HepG2 (cell line): ENCODE measurements around the gene DNASE1L2. TPM values are rescaled to one million over a fixed set of nuclear protein-coding genes. Genes with fewer than 3 reads are reported as not detected.
A peak's percentile ranks its signal among the peaks of the same experiment; 100 is the strongest.

Source experiments
- DMTF1 ChIP-seq: sonication (generic); formaldehyde crosslinking; IDR thresholded peaks from 2 replicates; pipeline ENCODE4 v1.4.0; 2020; ENCODE audit warnings: mild to moderate bottlenecking, missing genetic modification reagents
- DZIP1 ChIP-seq: sonication (generic); formaldehyde crosslinking; IDR thresholded peaks from 2 replicates; pipeline ENCODE4 v1.5.0; 2020; ENCODE audit warnings: mild to moderate bottlenecking, missing genetic modification reagents
- ELF3 ChIP-seq: IDR thresholded peaks from 2 replicates; pipeline ENCODE4 v1.6.1; 2016; ENCODE audit warnings: missing genetic modification reagents, missing compliant biosample characterization
- KLF15 ChIP-seq: sonication (generic); formaldehyde crosslinking; IDR thresholded peaks from 2 replicates; pipeline ENCODE4 v1.8.1; 2023; ENCODE audit warnings: borderline replicate concordance, mild to moderate bottlenecking, inconsistent platforms, missing genetic modification reagents, mixed read lengths
- MXD1 ChIP-seq: sonication (generic); formaldehyde crosslinking; IDR thresholded peaks from 2 replicates; pipeline ENCODE4 v1.4.0; 2020; ENCODE audit warnings: mild to moderate bottlenecking, missing genetic modification reagents
- PCBP1 ChIP-seq: fragments of 200-400 bp; formaldehyde crosslinking; IDR thresholded peaks from 2 replicates; pipeline ENCODE4 v1.6.1; 2017; ENCODE audit warnings: mild to moderate bottlenecking, low read depth, low read length, borderline replicate concordance
- POLR2AphosphoS2 ChIP-seq: IDR thresholded peaks from 2 replicates; pipeline ENCODE4 v1.6.1; 2011; ENCODE audit warnings: low read depth, low read length, improper control_type of control experiment
- PPARG ChIP-seq: conservative IDR thresholded peaks from 2 replicates; pipeline ENCODE4 v1.6.1; 2016; ENCODE audit warnings: missing biosample characterization, missing genetic modification reagents
- SOX13 ChIP-seq, 3 experiments: fragments of 450-650 bp in 1 of 3; sonication (generic) in 1 of 3; formaldehyde crosslinking in 1 of 3; IDR thresholded peaks in 2 of 3; conservative IDR thresholded peaks in 1 of 3; 2 replicates each; pipeline versions ENCODE4 v1.5.0 to v1.6.1; 2016 to 2020; ENCODE audit warnings: antibody characterized with exemption in 1 of 3, mild to moderate bottlenecking in 1 of 3, missing compliant biosample characterization in 1 of 3, missing genetic modification reagents in 1 of 3, moderate library complexity in 1 of 3
- SSRP1 ChIP-seq: IDR thresholded peaks from 2 replicates; pipeline ENCODE4 v1.6.1; 2016; ENCODE audit warnings: control low read depth
- ZFP37 ChIP-seq: sonication (generic); formaldehyde crosslinking; IDR thresholded peaks from 2 replicates; pipeline ENCODE4 v1.4.0; 2020; ENCODE audit warnings: missing genetic modification reagents, borderline replicate concordance
- ZFP82 ChIP-seq: sonication (generic); formaldehyde crosslinking; IDR thresholded peaks from 2 replicates; pipeline ENCODE4 v1.5.1; 2020; ENCODE audit warnings: mild to moderate bottlenecking, missing genetic modification reagents, borderline replicate concordance
- ZFYVE20 ChIP-seq: sonication (generic); formaldehyde crosslinking; IDR thresholded peaks from 2 replicates; pipeline ENCODE4 v1.8.0; 2023; ENCODE audit warnings: low read depth, mild to moderate bottlenecking, moderate library complexity, missing genetic modification reagents, borderline replicate concordance
- ZKSCAN8 ChIP-seq: IDR thresholded peaks from 2 replicates; pipeline ENCODE4 v1.6.1; 2016; ENCODE audit warnings: borderline replicate concordance, missing genetic modification reagents, missing compliant biosample characterization
- ZMYM3 ChIP-seq: sonication (generic); formaldehyde crosslinking; IDR thresholded peaks from 2 replicates; pipeline ENCODE4 v1.5.1; 2020; ENCODE audit warnings: mild to moderate bottlenecking, missing genetic modification reagents
- ZNF276 ChIP-seq: sonication (generic); formaldehyde crosslinking; IDR thresholded peaks from 2 replicates; pipeline ENCODE4 v1.4.0; 2020; ENCODE audit warnings: mild to moderate bottlenecking, low read depth, missing genetic modification reagents
- ZNF510 ChIP-seq: sonication (generic); formaldehyde crosslinking; IDR thresholded peaks from 2 replicates; pipeline ENCODE4 v1.4.0; 2020; ENCODE audit warnings: low read depth, mild to moderate bottlenecking, missing genetic modification reagents
- ZNF841 ChIP-seq: sonication (generic); formaldehyde crosslinking; IDR thresholded peaks from 2 replicates; pipeline ENCODE4 v1.8.1; 2023; ENCODE audit warnings: missing genetic modification reagents, borderline replicate concordance
- ZNF879 ChIP-seq: sonication (generic); formaldehyde crosslinking; IDR thresholded peaks from 2 replicates; pipeline ENCODE4 v1.8.1; 2023; ENCODE audit warnings: missing genetic modification reagents
- ZSCAN5A ChIP-seq: sonication (generic); formaldehyde crosslinking; IDR thresholded peaks from 2 replicates; pipeline ENCODE4 v1.8.0; 2022; ENCODE audit warnings: mild to moderate bottlenecking, missing genetic modification reagents, borderline replicate concordance
- polyA plus RNA-seq, 8 experiments: library from polyadenylated mRNA; depleted of rRNA in 3 of 8; stranded (reverse) in 7 of 8; unstranded in 1 of 8; fragments of >200 nt; fragmentation: Illumina TruSeq in 4 of 8; extraction: Trizol in 4 of 8; gene quantifications; 2 replicates each; pipeline versions ENCODE4 v1.2.1 to v1.2.3, GENCODE V29; 2011 to 2016; ENCODE audit warnings: low read depth in 4 of 8, missing spikeins in 1 of 8, mixed read lengths in 1 of 8; ENCODE audit not compliant: insufficient read depth in 1 of 8
- total RNA-seq, 5 experiments: library from RNA; depleted of rRNA; stranded (reverse); fragments of >200 nt; fragmentation: Illumina TruSeq; extraction: Trizol; gene quantifications; 2 replicates each; pipeline ENCODE4 v1.2.3, GENCODE V29; 2016; ENCODE audit warnings: low read depth in 1 of 5

The DNASE1L2 gene
- total and polyA plus RNA-seq, 2 of the 13 experiments (the other 11 are each of a cell fraction or from before 2014, with no cell fraction given) = 0.44 to 0.50 TPM

- no peak for TF ChIP-seq KLF15 (CRISPR knock-in tag)
- no peak for TF ChIP-seq ZMYM3 (CRISPR knock-in tag)
- no peak for TF ChIP-seq SSRP1 (CRISPR knock-in tag)
- no peak for TF ChIP-seq DMTF1
- no peak for TF ChIP-seq ZFYVE20 (CRISPR knock-in tag)
- TF ChIP-seq PCBP1 = no peak
- TF ChIP-seq ZNF879 (CRISPR knock-in tag) = no peak
- no peak for TF ChIP-seq SOX13 (IDR thresholded peaks at IDR 0.05)
- TF ChIP-seq SOX13 (CRISPR knock-in tag; conservative IDR thresholded peaks at IDR 0.05 in 1 of 2, IDR thresholded peaks at IDR 0.05 in 1 of 2) = peak in 1 of 2 experiments; percentile 12; a peak in 1 of 4 replicates
- TF ChIP-seq ZFP37 (CRISPR knock-in tag) = no peak
- TF ChIP-seq ZKSCAN8 (CRISPR knock-in tag) = no peak
- TF ChIP-seq ZNF841 (CRISPR knock-in tag) = no peak
- peak; percentile 47; the same call in 1 of the 2 replicates for TF ChIP-seq ZNF276 (CRISPR knock-in tag)
- TF ChIP-seq PPARG (CRISPR knock-in tag) = no peak
- 0 out of 2 replicates have a peak, but pooled peaks have one; percentile 18 for TF ChIP-seq DZIP1 (CRISPR knock-in tag)
- no peak for TF ChIP-seq ZSCAN5A (CRISPR knock-in tag)
- no peak for TF ChIP-seq POLR2AphosphoS2
- TF ChIP-seq ZFP82 (CRISPR knock-in tag) = no peak
- peak; percentile 11; the same call in 1 of the 2 replicates for TF ChIP-seq MXD1 (CRISPR knock-in tag)
- TF ChIP-seq ZNF510 (CRISPR knock-in tag) = no peak
- TF ChIP-seq ELF3 (CRISPR knock-in tag) = no peak
Measured at GRCh38 chr16:2190002-2190658, 46.1 kb upstream of the DNASE1L2 start (continued).
